ENCODE results near the gene HOXA5. TPM values are rescaled to one million over a fixed set of nuclear protein-coding genes. Genes with fewer than 3 reads are reported as not detected.

HOXA5 gene
- total and polyA plus RNA-seq, 2 of the 8 experiments (the other 6 are each of a cell fraction or from before 2014, with no cell fraction given): not detected

GRCh38 chr7:27171325-27171636, 27.8 kb upstream of the HOXA5 start:
- no peaks in the 10 kb centered on the region for H3K79me2 ChIP-seq (ENCODE audit: control insufficient read depth in 1 of 2, insufficient read depth in 2 of 2, low read length in 2 of 2)
- no peak overlapping the region for H2BK15ac ChIP-seq (ENCODE audit: low read length)
- H2BK5ac ChIP-seq (ENCODE audit: low read depth, low read length): no peak overlapping the region
- no peak overlapping the region for H4K8ac ChIP-seq (ENCODE audit: extremely low read depth, insufficient read depth, low read length)
- H2AFZ ChIP-seq (ENCODE audit: low read length): no peak overlapping the region
- no peak overlapping the region for H3K27ac ChIP-seq (ENCODE audit: low read depth, low read length)
- no peaks in the 10 kb centered on the region for H3K79me1 ChIP-seq (ENCODE audit: low read depth, low read length)
- FAIRE-seq: no peak
- H3K14ac ChIP-seq (ENCODE audit: insufficient read length): no peak overlapping the region
- no peak overlapping the region for H3K23ac ChIP-seq (ENCODE audit: insufficient read length)
- H3K36me3 ChIP-seq (ENCODE audit: control insufficient read depth in 2 of 4, insufficient read depth in 4 of 4, low read length in 3 of 4): peaks cover 0 to 19% (median 0%) of the 10 kb centered on the region in 4 experiments; a peak in 1 of 8 replicates
- peak in 1 of 2 experiments; percentile 48 for DNase-seq (ENCODE audit: low read depth in 1 of 2, low spot score in 2 of 2)
- no peak overlapping the region for H2AK5ac ChIP-seq (ENCODE audit: low read depth, low read length)
- POLR2A ChIA-PET (ENCODE audit: partially characterized antibody): no interaction called here
- H3K9ac ChIP-seq (replicated peaks in 1 of 4; ENCODE audit: extremely low read depth in 1 of 4, low read depth in 3 of 4, low read length in 3 of 4): no peak overlapping the region
- CTCF ChIA-PET (ENCODE audit: partially characterized antibody): interaction anchor here (1.3 to 5.4 kb wide), 4 partner anchors 10 to 27 kb away, joined by 3 to 20 read pairs (median 8); partner anchors contain the start of gene HOXA5
- TF ChIP-seq POLR2A (IDR thresholded peaks at IDR 0.05; ENCODE audit: control extremely low read depth in 1 of 2, low read depth in 2 of 2, low read length in 2 of 2) (no peak), KDM1A (IDR thresholded peaks at IDR 0.05; ENCODE audit: borderline replicate concordance, low read length) (no peak), TEAD4 (IDR thresholded peaks at IDR 0.05; ENCODE audit: low read depth, low read length) (no peak), GTF2F1 (IDR thresholded peaks at IDR 0.05; ENCODE audit: borderline replicate concordance, low read depth, low read length) (no peak), RFX5 (IDR thresholded peaks at IDR 0.05; ENCODE audit: borderline replicate concordance, low read depth, low read length) (no peak), CEBPB (IDR thresholded peaks at IDR 0.05; ENCODE audit: low read depth, low read length) (no peak), HDAC2 (IDR thresholded peaks at IDR 0.05; ENCODE audit: borderline replicate concordance in 1 of 2, low read depth in 2 of 2, low read length in 2 of 2) (no peak), ATF3 (IDR thresholded peaks at IDR 0.05; ENCODE audit: insufficient read depth, low read depth, low read length) (no peak), MAX (IDR thresholded peaks at IDR 0.05) (no peak), POLR2AphosphoS5 (IDR thresholded peaks at IDR 0.05; ENCODE audit: low read depth, low read length) (no peak), BRCA1 (IDR thresholded peaks at IDR 0.05; ENCODE audit: low read depth, low read length) (no peak), USF2 (IDR thresholded peaks at IDR 0.05; ENCODE audit: low read length) (no peak), TAF1 (IDR thresholded peaks at IDR 0.05; ENCODE audit: low read depth, low read length) (no peak)
- 8% methylated on average over 8 of the region's 8 CpGs; no CpG with 5 or more reads in 1 of the 2 experiments for WGBS, 2 experiments (ENCODE audit: extremely low coverage in 1 of 2, insufficient coverage in 1 of 2, insufficient read length in 1 of 2, insufficient replicate concordance in 2 of 2, low coverage in 1 of 2, low lambda C conversion rate in 2 of 2, missing lambda C conversion rate in 1 of 2)
- H3K4ac ChIP-seq (replicated peaks; ENCODE audit: insufficient read length, low read depth, low read length): no peak overlapping the region
- H2BK12ac ChIP-seq (ENCODE audit: low read depth, low read length): no peak overlapping the region
- H2BK120ac ChIP-seq (replicated peaks; ENCODE audit: low read depth, low read length): no peak overlapping the region
- no peaks in the 10 kb centered on the region; a peak in 1 of 4 replicates for H3K9me3 ChIP-seq (ENCODE audit: insufficient read depth in 2 of 2, low read depth in 1 of 2, low read length in 1 of 2)
- peaks cover 4 to 11% (median 5%) of the 10 kb centered on the region in 4 experiments; a peak in 5 of 7 replicates for H3K4me1 ChIP-seq (replicated peaks in 1 of 4; ENCODE audit: control insufficient read depth in 3 of 4, insufficient read depth in 4 of 4, low read length in 3 of 4)
- H3K27me3 ChIP-seq (replicated peaks in 1 of 4; ENCODE audit: control insufficient read depth in 3 of 4, extremely low read depth in 1 of 4, insufficient read depth in 3 of 4, low read length in 3 of 4): peaks cover 95 to 100% (median 100%) of the 10 kb centered on the region in 4 experiments
- H3K18ac ChIP-seq (ENCODE audit: extremely low read depth, low read length): no peak overlapping the region
- peaks cover 37 to 56% of the 10 kb centered on the region in 2 experiments for H4K20me1 ChIP-seq (replicated peaks in 1 of 2; ENCODE audit: control insufficient read depth in 1 of 2, insufficient read depth in 2 of 2, low read length in 2 of 2)
- H3K4me2 ChIP-seq (ENCODE audit: insufficient read depth in 1 of 2, low read depth in 2 of 2, low read length in 2 of 2): no peak overlapping the region
- no peak overlapping the region for H4K91ac ChIP-seq (replicated peaks; ENCODE audit: insufficient read length, low read length)
- no peaks in the 10 kb centered on the region; the same call in 1 of the 2 replicates for H3K23me2 ChIP-seq (ENCODE audit: low read depth, low read length)
- H3K4me3 ChIP-seq (ENCODE audit: extremely low read depth in 1 of 4, insufficient read depth in 2 of 4, low read depth in 3 of 4, low read length in 4 of 4): no peak overlapping the region
- H4K5ac ChIP-seq (ENCODE audit: insufficient read length, low read depth, low read length): no peak overlapping the region
- H3K56ac ChIP-seq (replicated peaks; ENCODE audit: insufficient read length, low read depth, low read length): no peak overlapping the region
- H2BK20ac ChIP-seq (ENCODE audit: low read length): no peak overlapping the region
